HEK293T (cell line): ENCODE data around the gene MNAT1.

ENCODE experiments used
- CTCF ChIA-PET: fragments of 350-600 bp; formaldehyde crosslinking; extraction: SDS; loops from one replicate; lab custom pipeline; 2021; ENCODE audit warnings: antibody characterized with exemption, inconsistent platforms; lab: Yijun Ruan, JAX
- POLR2A ChIA-PET: fragments of 350-600 bp; formaldehyde crosslinking; extraction: SDS; loops from one replicate; lab custom pipeline; 2020; ENCODE audit warnings: antibody characterized with exemption, inconsistent platforms; lab: Yijun Ruan, JAX
- DNase-seq: peaks from one replicate; pipeline ENCODE4 v3.0.0; 2012; ENCODE audit warnings: mixed read lengths; ENCODE audit errors: extremely low spot score
- ARNT ChIP-seq: fragments of 450-650 bp; IDR thresholded peaks from 2 replicates; pipeline ENCODE4 v1.6.1; 2017; ENCODE audit warnings: mild to moderate bottlenecking
- BHLHE40 ChIP-seq: fragments of 450-650 bp; IDR thresholded peaks from 2 replicates; pipeline ENCODE4 v1.6.1; 2016; ENCODE audit warnings: mild to moderate bottlenecking, moderate library complexity, borderline replicate concordance
- CTBP1 ChIP-seq: fragments of 450-650 bp; IDR thresholded peaks from 2 replicates; pipeline ENCODE4 v1.6.1; 2016; ENCODE audit warnings: borderline replicate concordance
- ELF4 ChIP-seq: fragments of 450-650 bp; IDR thresholded peaks from 2 replicates; pipeline ENCODE4 v1.6.1; 2017; ENCODE audit warnings: antibody characterized with exemption
- FOXA1 ChIP-seq: fragments of 450-650 bp; IDR thresholded peaks from 2 replicates; pipeline ENCODE4 v1.6.1; 2016; ENCODE audit warnings: mild to moderate bottlenecking
- FOXK2 ChIP-seq: fragments of 450-650 bp; IDR thresholded peaks from 2 replicates; pipeline ENCODE4 v1.6.1; 2016; ENCODE audit warnings: mild to moderate bottlenecking
- FOXM1 ChIP-seq: fragments of 450-650 bp; IDR thresholded peaks from 2 replicates; pipeline ENCODE4 v1.6.1; 2017; ENCODE audit warnings: mild to moderate bottlenecking, borderline replicate concordance
- HDGF ChIP-seq: fragments of 450-650 bp; IDR thresholded peaks from 2 replicates; pipeline ENCODE4 v1.6.1; 2017; ENCODE audit warnings: antibody characterized with exemption, borderline replicate concordance
- L3MBTL2 ChIP-seq: fragments of 450-650 bp; conservative IDR thresholded peaks from 2 replicates; pipeline ENCODE4 v1.6.1; 2016; ENCODE audit warnings: mild to moderate bottlenecking
- LEF1 ChIP-seq: fragments of 450-650 bp; IDR thresholded peaks from 2 replicates; pipeline ENCODE4 v1.6.1; 2017; ENCODE audit warnings: mild to moderate bottlenecking, borderline replicate concordance
- NFRKB ChIP-seq: fragments of 450-650 bp; IDR thresholded peaks from 2 replicates; pipeline ENCODE4 v1.6.1; 2016; ENCODE audit warnings: mild to moderate bottlenecking, moderate library complexity
- PKNOX1 ChIP-seq: fragments of 450-650 bp; IDR thresholded peaks from 2 replicates; pipeline ENCODE4 v1.6.1; 2016
- SP1 ChIP-seq: fragments of 450-650 bp; IDR thresholded peaks from 2 replicates; pipeline ENCODE4 v1.6.1; 2017
- SUZ12 ChIP-seq: fragments of 450-650 bp; IDR thresholded peaks from 2 replicates; pipeline ENCODE4 v1.6.1; 2016; ENCODE audit warnings: mild to moderate bottlenecking
- TARDBP ChIP-seq: fragments of 450-650 bp; IDR thresholded peaks from 2 replicates; pipeline ENCODE4 v1.6.1; 2016
- ZNF384 ChIP-seq: fragments of 450-650 bp; IDR thresholded peaks from 2 replicates; pipeline ENCODE4 v1.6.1; 2016

MNAT1 gene

DNA sequence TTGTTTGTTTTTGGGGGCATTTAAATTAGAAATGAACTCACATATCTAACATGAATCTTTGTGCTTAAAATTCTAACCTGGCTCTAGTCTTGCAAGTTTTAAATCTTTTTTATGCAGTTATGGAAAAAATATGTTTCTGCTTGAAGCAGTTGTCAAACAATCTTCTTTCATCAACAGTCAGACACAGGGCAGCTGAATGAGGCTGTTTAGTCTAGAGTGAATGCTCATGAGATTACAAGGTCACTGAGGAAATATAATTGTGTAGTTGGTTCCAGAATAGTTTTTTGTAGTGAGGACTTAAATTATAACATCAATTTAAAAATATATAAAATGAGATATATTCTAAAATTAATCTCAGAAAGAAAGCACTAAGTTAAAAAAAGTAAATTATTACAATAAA is 169.8 kb downstream of the MNAT1 start:
- TF ChIP-seq TARDBP (no peak), CTBP1 (no peak), LEF1 (no peak)
- POLR2A ChIA-PET: no interaction called here
- CTCF ChIA-PET: no interaction called here
- no peak for DNase-seq

DNA sequence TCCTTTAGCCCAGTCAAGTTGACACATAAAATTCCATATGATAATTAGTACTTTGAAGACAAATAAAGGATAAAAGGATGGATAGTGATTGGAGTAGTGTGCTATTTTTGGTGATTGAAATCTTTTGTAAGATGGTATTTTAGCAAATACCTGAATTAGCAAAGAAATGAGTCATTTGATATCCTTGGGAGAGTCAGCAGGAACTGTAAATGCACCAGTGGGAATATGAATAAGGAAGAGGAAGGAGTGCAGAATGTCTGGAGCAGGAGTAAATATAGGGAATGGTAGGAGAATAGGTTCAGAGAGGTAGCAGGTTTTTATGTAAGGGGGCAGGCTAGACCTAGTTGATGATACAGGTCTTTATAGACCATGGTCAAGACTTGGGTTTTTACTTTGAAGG is 171.4 kb downstream of the MNAT1 start:
- TF ChIP-seq FOXA1 (no peak), FOXK2 (no peak), SUZ12 (no peak), LEF1 (no peak), SP1 (no peak), ELF4 (no peak), ZNF384 (no peak), FOXM1 (no peak), TARDBP (no peak), ARNT (no peak), NFRKB (no peak), BHLHE40 (no peak), L3MBTL2 (no peak), CTBP1 (no peak), HDGF (no peak), PKNOX1 (no peak)
- ChIA-PET POLR2A (no interaction called here), CTCF (no interaction called here)
- DNase-seq: no peak

- POLR2A ChIA-PET: interaction anchor here (1.8 kb wide), 1 partner anchor 65 kb away, joined by 5 read pairs; the partner anchor contains the start of genes SLC38A6 and TRMT5
- CTCF ChIA-PET: no interaction called here
- no peak for DNase-seq
- TF ChIP-seq FOXA1 (no peak), HDGF (no peak), L3MBTL2 (no peak), CTBP1 (no peak), SP1 (no peak), TARDBP (no peak), LEF1 (no peak), ZNF384 (no peak), FOXK2 (no peak), ARNT (no peak), PKNOX1 (no peak), NFRKB (no peak), BHLHE40 (no peak), ELF4 (no peak), FOXM1 (no peak), SUZ12 (no peak)
These were observed 181.2 kb downstream of the MNAT1 start for GRCh38 chr14:60915781-60916180.

GRCh38 chr14:60922050-60922449 is 187.5 kb downstream of the MNAT1 start:
- DNase-seq: no peak
- CTCF ChIA-PET: no interaction called here
- TF ChIP-seq TARDBP: no peak
- 0 out of 2 replicates have a peak, but pooled peaks have one; percentile 6 for TF ChIP-seq PKNOX1
- no peak for TF ChIP-seq FOXK2
- no peak for TF ChIP-seq BHLHE40
- no peak for TF ChIP-seq ARNT
- TF ChIP-seq LEF1: no peak
- TF ChIP-seq SUZ12: no peak
- POLR2A ChIA-PET: no interaction called here

DNA sequence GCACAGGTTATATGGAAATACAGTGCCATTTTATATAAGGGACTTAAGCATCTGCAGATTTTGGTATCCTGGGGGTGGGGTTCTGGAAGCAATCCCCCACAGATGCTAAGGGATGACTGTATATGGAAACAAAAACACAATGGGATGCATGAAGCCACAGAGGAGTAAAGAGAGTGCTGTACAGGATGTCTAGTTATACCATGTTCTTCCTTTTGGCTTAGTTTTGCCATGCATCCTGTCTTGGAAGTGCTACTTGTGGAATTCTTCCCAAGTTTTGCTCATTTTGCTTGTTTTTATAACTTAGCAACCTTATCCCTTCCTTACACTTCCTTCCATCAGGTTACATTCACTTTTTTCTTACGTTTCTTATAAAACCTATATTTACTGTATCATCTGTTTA is 190.7 kb downstream of the MNAT1 start:
- CTCF ChIA-PET: no interaction called here
- POLR2A ChIA-PET: no interaction called here
- no peak for TF ChIP-seq TARDBP
- no peak for TF ChIP-seq ARNT
- TF ChIP-seq SP1: no peak
- TF ChIP-seq ELF4: no peak
- TF ChIP-seq NFRKB: no peak
- TF ChIP-seq BHLHE40: no peak
- DNase-seq: no peak

GRCh38 chr14:60926002-60926401 is 191.4 kb downstream of the MNAT1 start:
- ChIA-PET CTCF (no interaction called here), POLR2A (no interaction called here)
- DNase-seq: no peak
- no peak for TF ChIP-seq NFRKB
- TF ChIP-seq FOXK2: no peak
- TF ChIP-seq HDGF: no peak
- TF ChIP-seq FOXM1: no peak
- no peak for TF ChIP-seq FOXA1
- TF ChIP-seq SP1: no peak
- TF ChIP-seq ARNT: no peak
- no peak for TF ChIP-seq L3MBTL2
- no peak for TF ChIP-seq LEF1

- CTCF ChIA-PET: no interaction called here
These were observed 196.7 kb downstream of the MNAT1 start for GRCh38 chr14:60931218-60931617.

More at GRCh38 chr14:60931218-60931617, 196.7 kb downstream of the MNAT1 start:
- TF ChIP-seq BHLHE40: no peak
- no peak for TF ChIP-seq L3MBTL2
- POLR2A ChIA-PET: no interaction called here
- DNase-seq: no peak
